ENCODE data around the gene LRPAP1.

The LRPAP1 gene

DNA sequence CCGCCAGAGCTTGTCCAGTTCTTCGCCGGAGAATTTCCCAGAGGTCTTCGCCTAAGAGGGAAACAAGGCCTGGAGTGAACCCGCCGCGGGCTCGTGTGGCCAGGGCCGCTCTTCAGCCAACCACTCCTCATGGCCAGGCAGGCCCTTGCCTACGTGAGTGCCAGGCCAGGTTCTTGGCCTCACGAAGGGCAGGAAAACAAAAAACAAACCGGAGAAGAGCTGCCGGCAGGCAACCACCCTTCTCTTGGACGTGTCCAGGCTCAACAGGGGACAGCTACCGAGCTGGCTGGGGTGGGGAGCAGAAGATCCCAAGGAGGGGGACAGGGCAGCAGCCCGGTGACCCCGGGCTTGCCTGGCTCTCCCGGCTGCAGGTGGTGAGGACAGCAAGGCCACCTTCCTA is 13.3 kb downstream of the LRPAP1 start:
- ATAC-seq, result no peak
- TF ChIP-seq RARB (CRISPR knock-in tag; IDR thresholded peaks at IDR 0.05), result no peak
- TF ChIP-seq SNAI2 (CRISPR knock-in tag; IDR thresholded peaks at IDR 0.05), result no peak
- TF ChIP-seq ZFP30 (CRISPR knock-in tag; IDR thresholded peaks at IDR 0.05), result no peak
- TF ChIP-seq, protein P1, sequence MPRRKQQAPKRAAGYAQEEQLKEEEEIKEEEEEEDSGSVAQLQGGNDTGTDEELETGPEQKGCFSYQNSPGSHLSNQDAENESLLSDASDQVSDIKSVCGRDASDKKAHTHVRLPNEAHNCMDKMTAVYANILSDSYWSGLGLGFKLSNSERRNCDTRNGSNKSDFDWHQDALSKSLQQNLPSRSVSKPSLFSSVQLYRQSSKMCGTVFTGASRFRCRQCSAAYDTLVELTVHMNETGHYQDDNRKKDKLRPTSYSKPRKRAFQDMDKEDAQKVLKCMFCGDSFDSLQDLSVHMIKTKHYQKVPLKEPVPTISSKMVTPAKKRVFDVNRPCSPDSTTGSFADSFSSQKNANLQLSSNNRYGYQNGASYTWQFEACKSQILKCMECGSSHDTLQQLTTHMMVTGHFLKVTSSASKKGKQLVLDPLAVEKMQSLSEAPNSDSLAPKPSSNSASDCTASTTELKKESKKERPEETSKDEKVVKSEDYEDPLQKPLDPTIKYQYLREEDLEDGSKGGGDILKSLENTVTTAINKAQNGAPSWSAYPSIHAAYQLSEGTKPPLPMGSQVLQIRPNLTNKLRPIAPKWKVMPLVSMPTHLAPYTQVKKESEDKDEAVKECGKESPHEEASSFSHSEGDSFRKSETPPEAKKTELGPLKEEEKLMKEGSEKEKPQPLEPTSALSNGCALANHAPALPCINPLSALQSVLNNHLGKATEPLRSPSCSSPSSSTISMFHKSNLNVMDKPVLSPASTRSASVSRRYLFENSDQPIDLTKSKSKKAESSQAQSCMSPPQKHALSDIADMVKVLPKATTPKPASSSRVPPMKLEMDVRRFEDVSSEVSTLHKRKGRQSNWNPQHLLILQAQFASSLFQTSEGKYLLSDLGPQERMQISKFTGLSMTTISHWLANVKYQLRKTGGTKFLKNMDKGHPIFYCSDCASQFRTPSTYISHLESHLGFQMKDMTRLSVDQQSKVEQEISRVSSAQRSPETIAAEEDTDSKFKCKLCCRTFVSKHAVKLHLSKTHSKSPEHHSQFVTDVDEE (CRISPR knock-in tag; IDR thresholded peaks at IDR 0.05), result no peak
- no peak for TF ChIP-seq ZNF70 (CRISPR knock-in tag; IDR thresholded peaks at IDR 0.05)
- TF ChIP-seq TCF4 (CRISPR knock-in tag; IDR thresholded peaks at IDR 0.05; ENCODE audit: borderline replicate concordance), result no peak
- TF ChIP-seq GLIS3 (CRISPR knock-in tag; IDR thresholded peaks at IDR 0.05), result no peak
- no peak for TF ChIP-seq OSR1 (CRISPR knock-in tag; IDR thresholded peaks at IDR 0.05)
- TF ChIP-seq ARNTL (CRISPR knock-in tag; IDR thresholded peaks at IDR 0.05; ENCODE audit: borderline replicate concordance, low read depth), result no peak
- no peak for TF ChIP-seq PPARA (CRISPR knock-in tag; IDR thresholded peaks at IDR 0.05; ENCODE audit: borderline replicate concordance)
- TF ChIP-seq, protein P2, sequence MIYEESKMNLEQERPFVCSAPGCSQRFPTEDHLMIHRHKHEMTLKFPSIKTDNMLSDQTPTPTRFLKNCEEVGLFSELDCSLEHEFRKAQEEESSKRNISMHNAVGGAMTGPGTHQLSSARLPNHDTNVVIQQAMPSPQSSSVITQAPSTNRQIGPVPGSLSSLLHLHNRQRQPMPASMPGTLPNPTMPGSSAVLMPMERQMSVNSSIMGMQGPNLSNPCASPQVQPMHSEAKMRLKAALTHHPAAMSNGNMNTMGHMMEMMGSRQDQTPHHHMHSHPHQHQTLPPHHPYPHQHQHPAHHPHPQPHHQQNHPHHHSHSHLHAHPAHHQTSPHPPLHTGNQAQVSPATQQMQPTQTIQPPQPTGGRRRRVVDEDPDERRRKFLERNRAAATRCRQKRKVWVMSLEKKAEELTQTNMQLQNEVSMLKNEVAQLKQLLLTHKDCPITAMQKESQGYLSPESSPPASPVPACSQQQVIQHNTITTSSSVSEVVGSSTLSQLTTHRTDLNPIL (CRISPR knock-in tag; IDR thresholded peaks at IDR 0.05; ENCODE audit: low read depth), result no peak
- TF ChIP-seq ESRRG (CRISPR knock-in tag; IDR thresholded peaks at IDR 0.05), result no peak
- TF ChIP-seq, protein P3, sequence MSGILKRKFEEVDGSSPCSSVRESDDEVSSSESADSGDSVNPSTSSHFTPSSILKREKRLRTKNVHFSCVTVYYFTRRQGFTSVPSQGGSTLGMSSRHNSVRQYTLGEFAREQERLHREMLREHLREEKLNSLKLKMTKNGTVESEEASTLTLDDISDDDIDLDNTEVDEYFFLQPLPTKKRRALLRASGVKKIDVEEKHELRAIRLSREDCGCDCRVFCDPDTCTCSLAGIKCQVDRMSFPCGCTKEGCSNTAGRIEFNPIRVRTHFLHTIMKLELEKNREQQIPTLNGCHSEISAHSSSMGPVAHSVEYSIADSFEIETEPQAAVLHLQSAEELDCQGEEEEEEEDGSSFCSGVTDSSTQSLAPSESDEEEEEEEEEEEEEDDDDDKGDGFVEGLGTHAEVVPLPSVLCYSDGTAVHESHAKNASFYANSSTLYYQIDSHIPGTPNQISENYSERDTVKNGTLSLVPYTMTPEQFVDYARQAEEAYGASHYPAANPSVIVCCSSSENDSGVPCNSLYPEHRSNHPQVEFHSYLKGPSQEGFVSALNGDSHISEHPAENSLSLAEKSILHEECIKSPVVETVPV (CRISPR knock-in tag; IDR thresholded peaks at IDR 0.05), result no peak
- TF ChIP-seq ZC3H10 (CRISPR knock-in tag; IDR thresholded peaks at IDR 0.05), result no peak
- no peak for TF ChIP-seq ISL1 (CRISPR knock-in tag; IDR thresholded peaks at IDR 0.05)
- TF ChIP-seq, protein P4, sequence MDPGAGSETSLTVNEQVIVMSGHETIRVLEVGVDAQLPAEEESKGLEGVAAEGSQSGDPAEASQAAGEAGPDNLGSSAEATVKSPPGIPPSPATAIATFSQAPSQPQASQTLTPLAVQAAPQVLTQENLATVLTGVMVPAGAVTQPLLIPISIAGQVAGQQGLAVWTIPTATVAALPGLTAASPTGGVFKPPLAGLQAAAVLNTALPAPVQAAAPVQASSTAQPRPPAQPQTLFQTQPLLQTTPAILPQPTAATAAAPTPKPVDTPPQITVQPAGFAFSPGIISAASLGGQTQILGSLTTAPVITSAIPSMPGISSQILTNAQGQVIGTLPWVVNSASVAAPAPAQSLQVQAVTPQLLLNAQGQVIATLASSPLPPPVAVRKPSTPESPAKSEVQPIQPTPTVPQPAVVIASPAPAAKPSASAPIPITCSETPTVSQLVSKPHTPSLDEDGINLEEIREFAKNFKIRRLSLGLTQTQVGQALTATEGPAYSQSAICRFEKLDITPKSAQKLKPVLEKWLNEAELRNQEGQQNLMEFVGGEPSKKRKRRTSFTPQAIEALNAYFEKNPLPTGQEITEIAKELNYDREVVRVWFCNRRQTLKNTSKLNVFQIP (CRISPR knock-in tag; IDR thresholded peaks at IDR 0.05; ENCODE audit: borderline replicate concordance, low read depth), result no peak
- no peak for TF ChIP-seq ZNF8 (CRISPR knock-in tag; IDR thresholded peaks at IDR 0.05)
- TF ChIP-seq ZNF565 (CRISPR knock-in tag; conservative IDR thresholded peaks at IDR 0.05; ENCODE audit: low read depth), result no peak
- no peak for TF ChIP-seq TOX (CRISPR knock-in tag; IDR thresholded peaks at IDR 0.05; ENCODE audit: borderline replicate concordance)
- TF ChIP-seq, protein P5, sequence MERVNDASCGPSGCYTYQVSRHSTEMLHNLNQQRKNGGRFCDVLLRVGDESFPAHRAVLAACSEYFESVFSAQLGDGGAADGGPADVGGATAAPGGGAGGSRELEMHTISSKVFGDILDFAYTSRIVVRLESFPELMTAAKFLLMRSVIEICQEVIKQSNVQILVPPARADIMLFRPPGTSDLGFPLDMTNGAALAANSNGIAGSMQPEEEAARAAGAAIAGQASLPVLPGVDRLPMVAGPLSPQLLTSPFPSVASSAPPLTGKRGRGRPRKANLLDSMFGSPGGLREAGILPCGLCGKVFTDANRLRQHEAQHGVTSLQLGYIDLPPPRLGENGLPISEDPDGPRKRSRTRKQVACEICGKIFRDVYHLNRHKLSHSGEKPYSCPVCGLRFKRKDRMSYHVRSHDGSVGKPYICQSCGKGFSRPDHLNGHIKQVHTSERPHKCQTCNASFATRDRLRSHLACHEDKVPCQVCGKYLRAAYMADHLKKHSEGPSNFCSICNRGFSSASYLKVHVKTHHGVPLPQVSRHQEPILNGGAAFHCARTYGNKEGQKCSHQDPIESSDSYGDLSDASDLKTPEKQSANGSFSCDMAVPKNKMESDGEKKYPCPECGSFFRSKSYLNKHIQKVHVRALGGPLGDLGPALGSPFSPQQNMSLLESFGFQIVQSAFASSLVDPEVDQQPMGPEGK (CRISPR knock-in tag; IDR thresholded peaks at IDR 0.05; ENCODE audit: borderline replicate concordance), result no peak

DNA sequence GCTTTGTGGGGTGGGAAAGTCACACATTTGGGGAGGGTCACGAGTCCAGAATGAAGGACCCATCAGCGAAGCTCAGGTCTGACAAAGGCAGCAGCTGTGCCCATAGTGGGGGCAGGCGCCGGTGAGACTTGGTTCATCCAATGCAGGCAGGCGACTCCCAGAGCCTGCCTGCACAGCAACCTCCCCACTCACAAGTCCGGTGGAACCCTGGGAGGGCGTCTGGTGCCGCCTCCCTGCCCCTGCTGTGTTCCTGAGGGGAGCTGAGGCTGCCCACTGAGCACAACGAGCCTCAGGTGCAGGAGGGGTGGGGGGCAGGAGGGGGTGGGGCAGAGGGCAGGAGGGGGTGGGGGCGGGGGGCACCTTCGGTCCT is 13.7 kb downstream of the LRPAP1 start:
- no peak for ATAC-seq
- no peak for TF ChIP-seq RARB (CRISPR knock-in tag; IDR thresholded peaks at IDR 0.05)
- no peak for TF ChIP-seq ZC3H10 (CRISPR knock-in tag; IDR thresholded peaks at IDR 0.05)
- TF ChIP-seq ARNTL (CRISPR knock-in tag; IDR thresholded peaks at IDR 0.05; ENCODE audit: borderline replicate concordance, low read depth), result no peak
- no peak for TF ChIP-seq TOX (CRISPR knock-in tag; IDR thresholded peaks at IDR 0.05; ENCODE audit: borderline replicate concordance)
- no peak for TF ChIP-seq ZNF8 (CRISPR knock-in tag; IDR thresholded peaks at IDR 0.05)
- TF ChIP-seq, protein P2 (CRISPR knock-in tag; IDR thresholded peaks at IDR 0.05; ENCODE audit: low read depth), result no peak
- TF ChIP-seq OSR1 (CRISPR knock-in tag; IDR thresholded peaks at IDR 0.05), result no peak
- TF ChIP-seq, protein P5 (CRISPR knock-in tag; IDR thresholded peaks at IDR 0.05; ENCODE audit: borderline replicate concordance), result no peak
- no peak for TF ChIP-seq ZFP3 (CRISPR knock-in tag; IDR thresholded peaks at IDR 0.05)
- TF ChIP-seq GLIS3 (CRISPR knock-in tag; IDR thresholded peaks at IDR 0.05), result no peak
- TF ChIP-seq BACH2 (CRISPR knock-in tag; IDR thresholded peaks at IDR 0.05; ENCODE audit: borderline replicate concordance), result no peak
- TF ChIP-seq SNAI2 (CRISPR knock-in tag; IDR thresholded peaks at IDR 0.05), result no peak
- TF ChIP-seq ZNF70 (CRISPR knock-in tag; IDR thresholded peaks at IDR 0.05), result no peak
- no peak for TF ChIP-seq CSDC2 (CRISPR knock-in tag; IDR thresholded peaks at IDR 0.05)
- no peak for TF ChIP-seq ZNF565 (CRISPR knock-in tag; conservative IDR thresholded peaks at IDR 0.05; ENCODE audit: low read depth)
- no peak for TF ChIP-seq ISL1 (CRISPR knock-in tag; IDR thresholded peaks at IDR 0.05)
